OCI-LY3 (cell line): ENCODE results near the gene STH.

Experiments used
- H2AFZ ChIP-seq: fragments of 200-600, 300-600 bp; shearing (Covaris generic); 2 replicates; pipeline ENCODE4 v1.6.0; 2014; ENCODE audit warnings: antibody characterized with exemption, low read depth, low read length
- H3K27ac ChIP-seq: fragments of 200-600, 300-600 bp; sonication (generic); 2 replicates; pipeline ENCODE4 v1.5.1; 2014; ENCODE audit warnings: mild to moderate bottlenecking, low read length, moderate library complexity, mixed read lengths
- H3K27me3 ChIP-seq: fragments of 200-600, 300-600 bp; sonication (generic); 2 replicates; pipeline ENCODE4 v1.6.1; 2014; ENCODE audit warnings: low read depth, low read length, mixed read lengths
- H3K36me3 ChIP-seq: fragments of 200-600, 300-600 bp; sonication (generic); replicated peaks from 2 replicates; pipeline ENCODE3; 2014; ENCODE audit warnings: low read depth, low read length, mixed read lengths
- H3K4me1 ChIP-seq: fragments of 300-600, 200-600 bp; sonication (generic); 2 replicates; pipeline ENCODE4 v1.6.1; 2014; ENCODE audit warnings: low read length, mixed read lengths
- H3K4me2 ChIP-seq: fragments of 200-600, 300-600 bp; sonication (generic); 2 replicates; pipeline ENCODE4 v1.6.1; 2014; ENCODE audit warnings: low read length, mixed read lengths
- H3K4me3 ChIP-seq: fragments of 300-600, 200-600 bp; sonication (generic); 2 replicates; pipeline ENCODE4 v1.5.1; 2014; ENCODE audit warnings: antibody characterized with exemption, mild to moderate bottlenecking, low read length, moderate library complexity
- H3K79me2 ChIP-seq: fragments of 300-600, 200-600 bp; shearing (Covaris generic); 2 replicates; pipeline ENCODE4 v1.6.1; 2014; ENCODE audit warnings: mild to moderate bottlenecking, low read length, mixed read lengths
- H3K9ac ChIP-seq: fragments of 300-600, 200-600 bp; shearing (Covaris generic); 2 replicates; pipeline ENCODE4 v1.6.0; 2014; ENCODE audit warnings: mild to moderate bottlenecking, low read length, moderate library complexity
- H3K9me3 ChIP-seq: fragments of 200-600, 300-600 bp; shearing (Covaris generic); 2 replicates; pipeline ENCODE4 v1.6.1; 2014; ENCODE audit warnings: low read length, mixed read lengths; ENCODE audit not compliant: insufficient read depth
- H4K20me1 ChIP-seq: fragments of 200-600, 300-600 bp; sonication (generic); 2 replicates; pipeline ENCODE4 v1.6.1; 2016; ENCODE audit warnings: low read length, mixed read lengths; ENCODE audit not compliant: insufficient read depth
- EZH2phosphoT487 ChIP-seq: fragments of 200-600 bp; shearing (Covaris generic); IDR thresholded peaks from 2 replicates; pipeline ENCODE4 v1.6.1; 2018; ENCODE audit warnings: antibody characterized with exemption, mixed run types, low read depth
- TF ChIP-seq, protein P1 (sequence below): fragments of 200-600, 300-600 bp; sonication (generic); IDR thresholded peaks from 2 replicates; pipeline ENCODE4 v1.5.1; 2014; ENCODE audit warnings: antibody characterized with exemption, low read length, low read depth

STH gene

DNA sequence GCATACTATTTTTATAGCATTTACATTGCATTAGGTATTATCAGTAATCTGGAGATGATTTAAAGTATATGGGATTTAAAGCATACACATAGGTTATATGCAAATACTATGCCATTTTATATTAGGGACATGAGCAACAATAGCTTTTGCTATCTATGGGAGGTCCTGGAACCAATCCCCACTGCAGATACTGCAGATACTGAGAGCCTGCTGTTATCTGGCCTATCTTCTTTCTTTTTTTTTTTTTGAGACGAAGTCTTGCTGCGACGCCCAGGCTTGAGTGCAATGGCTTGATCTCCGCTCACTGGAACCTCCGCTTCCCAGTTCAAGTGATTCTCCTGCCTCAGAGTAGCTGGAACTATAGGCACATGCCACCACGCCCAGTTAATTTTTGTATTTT is 37.4 kb downstream of the STH start:
- H3K27me3 ChIP-seq, result no peaks in the 10 kb centered on the region
- no peak for TF ChIP-seq EZH2phosphoT487
- TF ChIP-seq, protein P1, sequence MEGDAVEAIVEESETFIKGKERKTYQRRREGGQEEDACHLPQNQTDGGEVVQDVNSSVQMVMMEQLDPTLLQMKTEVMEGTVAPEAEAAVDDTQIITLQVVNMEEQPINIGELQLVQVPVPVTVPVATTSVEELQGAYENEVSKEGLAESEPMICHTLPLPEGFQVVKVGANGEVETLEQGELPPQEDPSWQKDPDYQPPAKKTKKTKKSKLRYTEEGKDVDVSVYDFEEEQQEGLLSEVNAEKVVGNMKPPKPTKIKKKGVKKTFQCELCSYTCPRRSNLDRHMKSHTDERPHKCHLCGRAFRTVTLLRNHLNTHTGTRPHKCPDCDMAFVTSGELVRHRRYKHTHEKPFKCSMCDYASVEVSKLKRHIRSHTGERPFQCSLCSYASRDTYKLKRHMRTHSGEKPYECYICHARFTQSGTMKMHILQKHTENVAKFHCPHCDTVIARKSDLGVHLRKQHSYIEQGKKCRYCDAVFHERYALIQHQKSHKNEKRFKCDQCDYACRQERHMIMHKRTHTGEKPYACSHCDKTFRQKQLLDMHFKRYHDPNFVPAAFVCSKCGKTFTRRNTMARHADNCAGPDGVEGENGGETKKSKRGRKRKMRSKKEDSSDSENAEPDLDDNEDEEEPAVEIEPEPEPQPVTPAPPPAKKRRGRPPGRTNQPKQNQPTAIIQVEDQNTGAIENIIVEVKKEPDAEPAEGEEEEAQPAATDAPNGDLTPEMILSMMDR, result no peak
- H3K4me3 ChIP-seq, result no peak overlapping the region
- peaks cover 87% of the 10 kb centered on the region for H3K36me3 ChIP-seq
- H2AFZ ChIP-seq, result no peak overlapping the region
- H3K79me2 ChIP-seq, result no peaks in the 10 kb centered on the region; the same call in 1 of the 2 replicates
- H3K4me1 ChIP-seq, result no peaks in the 10 kb centered on the region
- H3K9ac ChIP-seq, result no peak overlapping the region
- H3K9me3 ChIP-seq, result no peaks in the 10 kb centered on the region
- H3K4me2 ChIP-seq, result no peak overlapping the region
- no peak overlapping the region for H3K27ac ChIP-seq
- 0 out of 2 replicates have a peak, but pooled peaks cover 4% of the 10 kb centered on the region for H4K20me1 ChIP-seq

DNA sequence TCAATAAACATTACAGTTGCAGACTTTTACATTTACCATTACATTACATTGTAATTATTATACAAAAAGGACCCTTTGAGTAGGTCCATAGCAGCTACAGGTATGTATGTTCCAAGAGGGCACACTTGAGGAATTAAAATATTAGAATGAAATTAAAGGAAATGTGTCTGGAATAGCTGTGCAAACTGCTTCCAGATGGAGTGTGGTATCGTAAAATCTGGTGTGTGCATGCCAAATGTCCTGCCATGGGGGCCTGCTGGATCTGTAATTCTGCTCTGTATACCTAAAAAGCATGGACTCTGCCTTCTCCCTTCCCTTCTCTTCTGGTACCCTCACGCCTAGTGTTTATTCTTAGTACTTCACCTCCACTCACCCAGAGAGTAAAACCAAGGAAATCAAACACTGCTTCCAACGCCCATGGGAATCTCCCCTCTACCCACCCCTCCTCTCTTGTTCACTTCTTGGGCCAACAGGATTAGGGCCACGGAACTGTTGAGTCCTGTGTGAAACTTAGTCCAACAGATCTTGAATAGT is 38.7 kb downstream of the STH start:
- H3K9ac ChIP-seq, result no peak overlapping the region
- H4K20me1 ChIP-seq, result 0 out of 2 replicates have a peak, but pooled peaks cover 4% of the 10 kb centered on the region
- no peak for TF ChIP-seq EZH2phosphoT487
- TF ChIP-seq, protein P1, result no peak
- no peaks in the 10 kb centered on the region for H3K4me1 ChIP-seq
- H3K36me3 ChIP-seq, result peaks cover 80% of the 10 kb centered on the region
- no peaks in the 10 kb centered on the region; the same call in 1 of the 2 replicates for H3K79me2 ChIP-seq
- no peak overlapping the region for H3K4me3 ChIP-seq
- no peaks in the 10 kb centered on the region for H3K9me3 ChIP-seq
- no peak overlapping the region for H3K27ac ChIP-seq
- H3K27me3 ChIP-seq, result no peaks in the 10 kb centered on the region
- no peak overlapping the region for H2AFZ ChIP-seq
- no peak overlapping the region for H3K4me2 ChIP-seq

DNA sequence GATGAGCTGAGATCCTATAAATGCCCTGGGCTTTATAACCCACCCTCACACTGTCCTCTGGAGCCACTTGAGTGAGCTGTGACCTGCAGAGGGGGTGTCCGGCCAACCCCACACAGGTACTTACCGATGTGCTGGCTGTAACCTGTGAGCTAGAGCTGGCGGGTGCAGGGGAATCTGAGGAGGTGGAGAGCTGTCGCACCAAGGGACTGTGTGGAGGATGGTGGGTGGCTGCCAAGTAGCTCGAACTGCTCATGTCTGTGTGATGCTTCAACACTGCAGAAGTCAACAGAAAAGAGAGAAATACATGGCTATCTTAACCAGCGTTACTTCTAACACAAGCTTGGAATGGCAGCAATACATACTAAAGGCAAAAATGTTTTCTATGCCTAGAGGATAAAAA is 39.4 kb downstream of the STH start:
- TF ChIP-seq, protein P1, result no peak
- TF ChIP-seq EZH2phosphoT487, result no peak

DNA sequence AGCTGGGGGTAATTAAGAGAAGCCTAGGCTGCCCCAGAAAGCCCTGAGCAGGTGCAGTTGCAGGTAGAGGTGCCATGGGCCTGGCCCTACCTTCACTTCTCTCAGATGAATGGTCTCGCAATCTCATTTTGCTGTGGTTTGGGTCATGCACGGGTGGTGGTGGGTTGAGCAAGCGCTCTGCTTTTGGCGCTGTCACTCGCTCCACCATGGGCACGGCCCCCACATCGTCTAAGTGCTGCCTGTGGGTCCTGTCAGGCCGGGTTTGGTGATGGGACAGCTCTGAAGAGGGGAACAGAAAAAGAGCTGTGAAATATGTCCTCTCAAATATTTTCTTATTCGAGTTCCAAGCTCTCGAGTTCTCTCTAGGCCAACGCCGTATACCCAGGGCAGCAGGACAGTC is 39.9 kb downstream of the STH start:
- Histone ChIP-seq H3K36me3 (peaks cover 79% of the 10 kb centered on the region), H3K79me2 (no peaks in the 10 kb centered on the region; the same call in 1 of the 2 replicates), H2AFZ (no peak overlapping the region), H3K27ac (no peak overlapping the region), H4K20me1 (0 out of 2 replicates have a peak, but pooled peaks cover 4% of the 10 kb centered on the region), H3K4me2 (no peak overlapping the region), H3K4me3 (no peak overlapping the region), H3K9me3 (no peaks in the 10 kb centered on the region), H3K4me1 (no peaks in the 10 kb centered on the region), H3K27me3 (no peaks in the 10 kb centered on the region), H3K9ac (no peak overlapping the region)
- TF ChIP-seq, protein P1, result no peak
- TF ChIP-seq EZH2phosphoT487, result no peak

More for the DNA sequence above, 39.4 kb downstream of the STH start:
- Histone ChIP-seq H3K4me3 (no peak overlapping the region), H2AFZ (no peak overlapping the region), H3K27ac (no peak overlapping the region), H3K36me3 (peaks cover 79% of the 10 kb centered on the region), H3K79me2 (no peaks in the 10 kb centered on the region; the same call in 1 of the 2 replicates), H3K27me3 (no peaks in the 10 kb centered on the region), H3K4me2 (no peak overlapping the region), H3K9me3 (no peaks in the 10 kb centered on the region), H4K20me1 (0 out of 2 replicates have a peak, but pooled peaks cover 4% of the 10 kb centered on the region), H3K9ac (no peak overlapping the region), H3K4me1 (no peaks in the 10 kb centered on the region)
